ENCODE data around the gene GAS2L2. TPM values are rescaled to one million over a fixed set of nuclear protein-coding genes. Genes with fewer than 3 reads are reported as not detected.

GAS2L2 gene
- total RNA-seq, 1 experiment from 2014 or later: not detected

Other genes starting within 250 kb of the GAS2L2 start
- not detected in 2 replicates for gene SLFN12L, start 215.6 kb downstream of the GAS2L2 start, total RNA-seq (2014; rRNA removed; shearing (Covaris generic))
- not detected in 2 replicates for gene SLFN14, start 192.4 kb downstream of the GAS2L2 start, total RNA-seq (2014; rRNA removed; shearing (Covaris generic))
- gene PEX12, start 174.7 kb downstream of the GAS2L2 start, total RNA-seq (2014; rRNA removed; shearing (Covaris generic)): 8.4 and 9.4 TPM in 2 replicates
- gene AP2B1, start 165.9 kb downstream of the GAS2L2 start, total RNA-seq (2014; rRNA removed; shearing (Covaris generic)): 113 and 123 TPM in 2 replicates
- gene RASL10B, start 21.6 kb downstream of the GAS2L2 start, total RNA-seq (2014; rRNA removed; shearing (Covaris generic)): 28.3 and 29.2 TPM in 2 replicates
- gene C17orf50, start 7.6 kb upstream of the GAS2L2 start, total RNA-seq (2014; rRNA removed; shearing (Covaris generic)): not detected in 2 replicates
- gene MMP28, start 42.4 kb upstream of the GAS2L2 start, total RNA-seq (2014; rRNA removed; shearing (Covaris generic)): not detected in 2 replicates
- gene TAF15, start 56.2 kb upstream of the GAS2L2 start, total RNA-seq (2014; rRNA removed; shearing (Covaris generic)): 43.9 and 60.6 TPM in 2 replicates
- gene HEATR9, start 115.7 kb upstream of the GAS2L2 start, total RNA-seq (2014; rRNA removed; shearing (Covaris generic)): not detected in 2 replicates
- gene CCL5, start 127.1 kb upstream of the GAS2L2 start, total RNA-seq (2014; rRNA removed; shearing (Covaris generic)): not detected in 2 replicates
- gene RDM1, start 177.5 kb upstream of the GAS2L2 start, total RNA-seq (2014; rRNA removed; shearing (Covaris generic)): not detected in 2 replicates
- not detected in 2 replicates for gene LYZL6, start 190.5 kb upstream of the GAS2L2 start, total RNA-seq (2014; rRNA removed; shearing (Covaris generic))
- gene CCL16, start 228.3 kb upstream of the GAS2L2 start, total RNA-seq (2014; rRNA removed; shearing (Covaris generic)): not detected in 2 replicates
- not detected in 2 replicates for gene CCL14, start 233.5 kb upstream of the GAS2L2 start, total RNA-seq (2014; rRNA removed; shearing (Covaris generic))
- not detected in 2 replicates for gene CCL15, start 248.3 kb upstream of the GAS2L2 start, total RNA-seq (2014; rRNA removed; shearing (Covaris generic))